Neural crest cell (in vitro differentiated cells): ENCODE data around the gene TLR7. TPM values are rescaled to one million over a fixed set of nuclear protein-coding genes. Genes with fewer than 3 reads are reported as not detected.

Source experiments
- DNase-seq: peaks from one replicate; pipeline ENCODE4 v3.0.0; 2021; ENCODE audit warnings: low read depth, mixed read lengths, low spot score
- H3K27ac Mint-ChIP-seq: one replicate; pipeline ENCODE4 v1.8.0; 2021; ENCODE audit warnings: mild to moderate bottlenecking, mixed read lengths; ENCODE audit not compliant: unreplicated experiment
- H3K27me3 Mint-ChIP-seq: 2 replicates; pipeline ENCODE4 v1.8.0; 2021; ENCODE audit warnings: low read depth, mild to moderate bottlenecking, mixed read lengths
- H3K36me3 Mint-ChIP-seq: 2 replicates; pipeline ENCODE4 v1.8.0; 2021; ENCODE audit warnings: low read depth, mild to moderate bottlenecking, mixed read lengths
- H3K4me1 Mint-ChIP-seq: 2 replicates; pipeline ENCODE4 v1.8.0; 2021; ENCODE audit warnings: mixed read lengths
- H3K4me3 Mint-ChIP-seq: one replicate; pipeline ENCODE4 v1.8.0; 2021; ENCODE audit warnings: mild to moderate bottlenecking, mixed read lengths
- H3K9me3 Mint-ChIP-seq: 2 replicates; pipeline ENCODE4 v1.8.0; 2021; ENCODE audit warnings: mixed read lengths
- CTCF ChIP-seq: fragments of 200-600 bp; sonication (generic); conservative IDR thresholded peaks from 2 replicates; pipeline ENCODE4 v1.5.0; 2021; ENCODE audit warnings: antibody characterized with exemption, mild to moderate bottlenecking
- total RNA-seq: library from RNA; stranded (reverse); gene quantifications from 2 replicates; pipeline ENCODE4 v1.2.1, GENCODE V29; 2021

The TLR7 gene
- total RNA-seq, 1 donor from 2014 or later: not detected

- Mint-ChIP-seq H3K4me1 (no peaks in the 10 kb centered on the region), H3K36me3 (peaks cover 5% of the 10 kb centered on the region), H3K9me3 (peaks cover 25% of the 10 kb centered on the region), H3K27ac (no peak overlapping the region), H3K4me3 (no peak overlapping the region), H3K27me3 (no peaks in the 10 kb centered on the region)
- DNase-seq: no peak
- no peak for TF ChIP-seq CTCF
Observed at GRCh38 chrX:12929701-12930100, 62.8 kb downstream of the TLR7 start.

GRCh38 chrX:12930150-12930549 is 63.3 kb downstream of the TLR7 start:
- Mint-ChIP-seq H3K9me3 (peaks cover 25% of the 10 kb centered on the region), H3K27ac (no peak overlapping the region), H3K4me1 (no peaks in the 10 kb centered on the region), H3K36me3 (peaks cover 3% of the 10 kb centered on the region), H3K27me3 (no peaks in the 10 kb centered on the region), H3K4me3 (no peak overlapping the region)
- no peak for TF ChIP-seq CTCF
- DNase-seq: no peak

GRCh38 chrX:12932244-12932643 is 65.4 kb downstream of the TLR7 start:
- peaks cover 3% of the 10 kb centered on the region for H3K36me3 Mint-ChIP-seq
- no peak overlapping the region for H3K27ac Mint-ChIP-seq
- no peak overlapping the region for H3K4me3 Mint-ChIP-seq
- H3K4me1 Mint-ChIP-seq: no peaks in the 10 kb centered on the region
- no peak for DNase-seq
- no peaks in the 10 kb centered on the region for H3K27me3 Mint-ChIP-seq
- H3K9me3 Mint-ChIP-seq: peaks cover 20% of the 10 kb centered on the region
- TF ChIP-seq CTCF: no peak

- Mint-ChIP-seq H3K27me3 (no peaks in the 10 kb centered on the region), H3K36me3 (peaks cover 3% of the 10 kb centered on the region), H3K9me3 (peaks cover 12% of the 10 kb centered on the region), H3K27ac (no peak overlapping the region), H3K4me1 (no peaks in the 10 kb centered on the region), H3K4me3 (no peak overlapping the region)
- TF ChIP-seq CTCF: no peak
- no peak for DNase-seq
Observed at GRCh38 chrX:12934850-12935249, 68.0 kb downstream of the TLR7 start.

- no peak overlapping the region for H3K27ac Mint-ChIP-seq
- H3K27me3 Mint-ChIP-seq: no peaks in the 10 kb centered on the region
- H3K4me1 Mint-ChIP-seq: no peaks in the 10 kb centered on the region
- no peak overlapping the region for H3K4me3 Mint-ChIP-seq
- H3K36me3 Mint-ChIP-seq: peaks cover 10% of the 10 kb centered on the region
- no peak for DNase-seq
- no peak for TF ChIP-seq CTCF
- peaks cover 14% of the 10 kb centered on the region for H3K9me3 Mint-ChIP-seq
Observed at GRCh38 chrX:12936947-12937346, 70.1 kb downstream of the TLR7 start.

Other genes starting within 250 kb of the TLR7 start
- 24.8 and 27.2 TPM in 2 replicates for gene PRPS2, start 75.7 kb upstream of the TLR7 start, total RNA-seq
- not detected in 2 replicates for gene TLR8, start 39.5 kb downstream of the TLR7 start, total RNA-seq
- 2,548 and 2,664 TPM in 2 replicates for gene TMSB4X, start 108.0 kb downstream of the TLR7 start, total RNA-seq
- 0.07 and 0.25 TPM in 2 replicates for gene FAM9C, start 177.5 kb downstream of the TLR7 start, total RNA-seq